NCI-H69 (cell line): ENCODE results near the gene MISP3.

Experiments used
- DNase-seq: peaks from one replicate; lab custom pipeline; 2025; lab: John Stamatoyannopoulos, UW

Gene MISP3

GRCh38 chr19:14102756-14103155 lies 30.2 kb downstream of the MISP3 start:
- no peak for DNase-seq

- DNase-seq: no peak
Observed at GRCh38 chr19:14103310-14103709, 30.7 kb downstream of the MISP3 start.

- no peak for DNase-seq
Observed at GRCh38 chr19:14105680-14106079, 33.1 kb downstream of the MISP3 start.

DNA sequence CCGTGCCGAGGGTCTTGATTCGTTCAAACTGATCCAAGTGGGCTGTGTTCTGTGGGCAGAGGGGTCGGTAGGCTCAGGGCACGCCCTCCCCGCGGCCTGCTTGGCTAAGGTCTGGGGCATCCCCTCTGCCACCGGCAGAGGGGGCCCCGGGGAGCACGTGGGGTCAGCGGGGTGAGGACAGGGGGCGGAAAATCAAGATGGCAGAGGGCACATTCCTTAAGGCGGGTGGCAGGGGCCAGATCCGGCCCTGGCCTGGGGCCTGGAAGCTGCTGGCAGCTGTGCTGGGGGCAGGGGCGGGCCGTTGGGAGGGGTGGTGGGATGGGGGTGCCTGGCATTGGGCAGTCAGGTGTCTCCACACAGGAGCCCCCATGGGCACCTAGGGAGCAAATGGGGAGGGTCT lies 34.3 kb downstream of the MISP3 start:
- no peak for DNase-seq

DNA sequence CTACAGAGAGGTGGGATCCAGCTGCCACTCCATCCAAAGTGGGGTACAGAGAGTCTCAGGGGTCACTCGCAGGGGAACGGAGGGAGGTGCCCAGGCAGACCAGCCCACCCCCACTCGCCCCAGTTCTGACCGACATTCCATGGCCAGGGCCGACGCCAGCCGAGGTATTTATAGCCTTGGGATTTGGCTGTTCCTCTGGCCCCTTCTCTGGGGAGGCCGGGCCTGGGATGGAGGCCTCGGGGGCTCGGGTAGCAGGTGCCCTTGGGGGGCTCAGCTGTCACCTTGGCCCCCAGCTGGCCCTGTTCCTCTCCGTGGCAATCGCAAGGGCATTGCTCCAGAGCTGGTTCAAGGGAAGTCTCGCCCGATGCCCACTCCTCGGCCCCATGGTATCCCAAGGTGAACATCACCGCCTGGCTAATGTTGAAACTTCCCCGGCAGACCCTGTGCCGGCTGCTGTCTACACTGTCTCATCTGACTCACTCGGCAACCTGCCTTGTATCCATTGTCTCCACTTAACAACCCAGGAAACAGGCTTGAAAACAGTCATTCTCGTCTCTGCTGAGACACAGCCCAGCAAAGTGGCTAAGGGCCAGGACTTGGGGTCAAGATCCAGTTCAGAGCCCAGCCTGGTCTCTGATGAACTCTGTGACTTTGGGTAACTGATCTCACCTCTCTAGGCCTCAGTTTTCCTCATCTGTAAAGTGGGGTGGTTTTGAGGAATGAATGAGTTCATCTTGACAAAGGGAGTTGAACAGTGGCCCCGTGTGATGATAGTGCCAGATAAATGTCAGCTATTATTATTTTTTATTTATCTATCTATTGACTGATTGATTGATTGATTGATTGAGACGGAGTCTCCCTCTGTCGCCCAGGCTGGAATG lies 35.2 kb downstream of the MISP3 start:
- no peak for DNase-seq

GRCh38 chr19:14110650-14111049 lies 38.1 kb downstream of the MISP3 start:
- DNase-seq: no peak

- DNase-seq: no peak
Observed at GRCh38 chr19:14111486-14111885, 38.9 kb downstream of the MISP3 start.

- peak; percentile 24 for DNase-seq
Observed at GRCh38 chr19:14112051-14112808, 39.6 kb downstream of the MISP3 start.

- DNase-seq: no peak
Observed at GRCh38 chr19:14112809-14113385, 40.3 kb downstream of the MISP3 start.

- peak; percentile 26 for DNase-seq
Observed at GRCh38 chr19:14113762-14114414, 41.3 kb downstream of the MISP3 start.

DNA sequence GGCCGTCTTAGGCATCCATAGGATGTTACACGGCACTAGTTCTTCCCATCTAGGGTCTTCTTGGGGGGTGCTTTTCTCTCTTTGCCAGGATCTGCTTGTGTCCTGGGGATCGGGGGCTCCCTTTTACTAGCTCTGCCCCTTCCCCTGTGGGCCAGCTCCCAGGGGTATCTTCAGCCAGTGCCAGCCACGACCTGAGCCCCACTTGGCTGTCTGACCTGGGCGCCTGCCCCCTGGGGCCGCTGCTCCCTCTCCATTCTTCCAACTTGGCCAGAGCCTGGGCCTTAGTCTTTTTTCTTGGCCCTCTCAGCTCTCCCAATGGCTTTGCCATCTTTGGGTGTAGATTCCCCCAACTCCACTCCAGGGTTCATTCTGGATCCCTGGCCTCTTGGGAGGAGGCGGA lies 41.9 kb downstream of the MISP3 start:
- no peak for DNase-seq

DNA sequence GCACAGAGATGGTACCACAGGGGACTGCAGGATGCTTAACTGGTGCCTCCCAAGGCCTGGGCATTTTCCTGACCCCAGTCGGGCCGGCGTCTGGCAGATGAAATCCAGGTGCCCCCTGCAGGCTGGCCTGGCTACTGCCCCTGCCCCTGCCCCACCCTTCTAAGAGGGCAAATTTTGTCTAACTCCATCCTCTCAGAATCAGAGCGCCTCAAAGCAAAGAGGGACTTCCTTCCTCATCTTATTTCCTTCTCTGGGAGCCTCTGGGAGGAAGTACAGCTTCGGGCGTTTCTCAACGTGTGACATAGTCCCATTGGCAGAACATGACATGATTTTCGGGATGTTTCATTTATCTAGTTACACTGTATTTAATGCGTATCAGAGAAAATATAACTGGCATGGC lies 42.3 kb downstream of the MISP3 start:
- DNase-seq: peak; percentile 25

DNA sequence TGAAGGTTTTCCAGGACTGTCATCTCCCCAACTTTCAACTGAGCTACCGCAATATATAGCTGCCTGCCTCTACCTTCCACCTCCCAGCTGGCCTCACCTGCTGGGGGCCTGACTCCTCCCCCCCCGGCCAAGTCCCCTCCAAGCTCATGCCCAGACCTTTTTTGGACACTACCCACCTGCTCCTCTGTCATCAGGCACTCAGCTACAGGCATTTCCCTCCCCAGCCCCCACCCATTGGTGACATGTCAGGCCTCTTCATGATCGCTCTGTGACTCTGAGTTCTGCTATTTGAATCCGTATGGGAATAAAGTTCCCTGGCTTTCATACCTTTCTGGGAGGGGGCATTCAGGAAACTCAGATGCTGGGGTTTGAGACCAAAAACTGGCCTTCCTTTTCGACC lies 43.2 kb downstream of the MISP3 start:
- DNase-seq: no peak

DNA sequence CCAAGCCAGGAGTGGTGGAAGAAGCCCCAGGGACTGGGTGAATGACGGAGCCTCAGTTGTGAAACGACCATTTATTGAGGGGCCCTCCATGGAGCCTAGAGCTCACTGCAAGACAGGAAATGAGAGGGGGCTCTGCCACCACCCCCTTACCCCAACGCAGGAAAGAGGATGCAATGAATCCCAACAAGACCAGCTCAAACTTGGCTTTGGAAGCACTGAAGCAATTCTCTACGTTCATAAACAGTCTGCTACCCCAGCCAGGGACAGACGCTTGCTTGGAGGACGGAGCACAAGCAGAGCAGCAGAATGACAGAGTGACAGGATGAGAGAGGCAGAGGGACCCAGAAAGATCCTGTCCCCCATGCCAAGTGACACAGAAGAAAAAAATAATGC lies 43.9 kb downstream of the MISP3 start:
- DNase-seq: no peak

DNA sequence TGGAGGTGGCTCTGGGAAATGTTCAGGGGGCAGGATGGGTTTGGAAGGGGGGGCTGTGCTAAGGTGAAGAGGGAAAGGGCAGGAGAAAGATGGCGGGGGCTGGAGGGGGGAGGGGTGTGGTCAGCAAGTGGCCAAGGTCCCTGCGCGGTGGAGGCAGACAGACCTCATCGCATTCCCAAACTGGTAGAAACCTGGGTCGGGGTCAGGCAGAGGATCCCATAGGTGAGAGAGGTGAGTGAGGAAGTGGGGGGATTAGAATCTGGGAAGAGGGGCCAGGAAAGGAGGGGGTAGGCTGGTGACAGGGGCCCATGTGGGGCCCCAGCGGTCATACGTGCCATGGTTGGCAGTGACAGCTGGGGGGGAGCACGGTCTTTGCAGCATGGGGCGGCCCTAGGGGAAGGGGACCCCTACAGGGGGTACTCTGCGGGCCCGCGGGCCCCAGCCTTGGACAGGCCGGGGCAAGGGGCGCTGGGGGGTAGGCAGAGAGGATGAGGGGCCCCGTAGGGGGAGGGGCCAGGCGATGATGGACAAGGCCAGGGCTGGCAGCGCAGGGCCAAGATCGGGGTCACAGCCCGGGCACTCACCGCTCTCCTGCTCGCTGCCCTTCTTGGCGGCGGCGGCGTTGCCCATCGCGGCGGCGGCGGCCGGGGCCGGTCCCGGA lies 44.5 kb downstream of the MISP3 start:
- DNase-seq: peak; percentile 42

- peak; percentile 100 for DNase-seq
Observed at GRCh38 chr19:14117668-14118164, 45.1 kb downstream of the MISP3 start, which contains the start of gene PRKACA. TSS of gene PRKACA (minus strand) at chr19:14117762. CDS start at chr19:14117547, 215 bp downstream.

DNA sequence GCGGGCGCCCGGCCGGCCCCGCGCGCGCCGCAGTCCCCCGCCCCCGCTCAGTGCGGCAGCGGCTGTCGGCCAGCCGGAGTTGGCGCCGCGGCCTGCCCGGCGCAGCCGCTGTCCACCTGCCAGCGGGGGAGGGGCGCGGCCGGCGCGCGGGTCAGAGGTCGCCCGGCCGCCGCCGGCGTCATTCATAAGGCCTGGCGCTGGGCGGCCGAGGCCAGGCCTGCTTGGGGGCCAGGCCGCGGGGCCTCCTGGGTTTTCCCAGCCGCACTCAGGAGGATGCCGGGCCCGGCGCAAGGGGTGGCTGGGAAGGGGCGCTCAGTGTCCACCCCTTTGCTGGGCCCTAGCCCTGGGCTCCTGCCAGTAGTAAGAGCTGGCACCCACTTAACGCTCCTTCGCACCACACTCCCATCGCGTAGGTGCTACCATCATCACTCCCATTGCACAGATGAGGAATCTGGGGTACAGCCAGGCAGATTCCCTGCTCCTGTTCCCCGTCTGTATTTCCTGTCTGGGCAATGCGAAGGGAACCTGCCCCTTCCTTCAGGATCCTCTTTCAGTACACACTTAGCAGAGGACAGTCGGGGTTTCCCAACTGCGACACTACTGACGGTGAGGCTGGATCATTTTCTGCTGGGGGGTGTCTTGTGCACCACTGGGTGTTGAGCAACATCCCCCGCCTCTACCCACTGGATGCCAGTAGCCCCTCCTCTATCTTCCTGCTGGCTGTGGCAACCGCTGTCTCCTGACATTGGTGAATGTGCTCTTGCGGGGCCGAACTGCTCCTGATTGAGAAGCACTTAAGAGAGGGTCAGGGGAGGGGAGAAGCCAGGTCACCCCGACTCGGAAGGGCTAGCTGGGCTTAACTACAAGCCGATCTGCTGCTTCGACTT lies 45.8 kb downstream of the MISP3 start:
- DNase-seq: peak; percentile 74

DNA sequence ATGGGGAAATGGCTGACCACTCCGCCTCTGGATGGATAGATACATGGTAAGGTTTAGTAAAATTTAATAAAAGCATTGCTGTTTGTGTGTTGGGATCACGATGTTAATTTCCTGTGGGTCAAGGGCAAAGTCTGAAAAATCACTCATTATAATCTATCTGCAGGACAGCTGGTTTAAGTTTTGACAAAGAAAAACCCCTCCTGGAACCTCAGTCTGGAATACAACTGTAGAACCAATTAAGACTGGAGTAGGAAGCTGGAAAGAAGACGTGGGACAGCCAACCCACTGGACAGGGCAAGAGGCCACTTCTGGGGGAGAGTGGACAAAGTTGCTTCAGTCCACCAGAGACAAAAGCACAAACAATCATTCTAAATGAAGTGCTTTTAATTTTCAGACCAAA lies 46.6 kb downstream of the MISP3 start:
- no peak for DNase-seq

DNA sequence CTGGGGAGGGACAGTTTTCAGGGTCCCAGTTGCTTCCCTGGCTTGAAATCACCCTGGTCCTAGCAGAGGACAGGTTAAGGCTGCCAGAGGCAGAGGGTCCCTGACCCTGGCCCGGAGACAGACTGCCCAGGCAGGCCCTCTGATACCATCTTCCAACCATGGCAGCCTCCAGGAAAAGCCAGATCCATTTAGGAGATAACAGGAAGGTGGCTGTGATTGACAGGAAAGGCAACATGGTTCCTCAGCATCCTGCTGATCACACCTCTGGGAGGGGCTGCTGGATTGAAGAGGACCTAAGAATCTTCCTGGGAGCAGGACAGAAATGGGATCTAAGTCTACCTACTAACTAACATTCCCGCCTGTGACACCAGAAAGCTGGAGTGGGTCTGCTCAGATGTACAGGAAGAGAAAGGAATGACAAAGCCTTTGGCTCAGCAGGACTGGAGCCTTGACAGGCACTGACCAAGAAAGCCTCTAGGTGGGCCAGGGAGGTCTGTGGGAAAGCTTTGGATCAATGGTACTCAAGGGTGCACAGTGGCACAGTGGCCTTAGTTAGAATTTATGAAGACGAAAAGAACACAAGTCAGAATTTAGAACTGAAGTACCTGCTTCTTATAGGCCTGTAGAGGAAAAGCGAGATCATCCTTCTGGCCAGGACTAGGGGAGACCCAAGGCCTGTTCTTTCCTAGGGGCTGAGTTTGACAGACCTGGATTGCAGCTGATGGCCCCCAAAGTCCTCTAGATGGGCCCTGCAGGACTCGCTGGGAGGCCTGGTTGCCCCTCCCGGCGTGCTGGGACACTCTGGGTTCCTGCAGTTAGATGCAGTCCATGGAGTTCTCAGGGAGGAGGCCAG lies 47.3 kb downstream of the MISP3 start:
- DNase-seq: peak; percentile 27

GRCh38 chr19:14120497-14120780 lies 47.9 kb downstream of the MISP3 start:
- DNase-seq: no peak
